ENCODE results near the gene AACS. TPM values are rescaled to one million over a fixed set of nuclear protein-coding genes. Genes with fewer than 3 reads are reported as not detected.

The AACS gene
- total RNA-seq, 1 donor from 2014 or later: 16.6 TPM

DNA sequence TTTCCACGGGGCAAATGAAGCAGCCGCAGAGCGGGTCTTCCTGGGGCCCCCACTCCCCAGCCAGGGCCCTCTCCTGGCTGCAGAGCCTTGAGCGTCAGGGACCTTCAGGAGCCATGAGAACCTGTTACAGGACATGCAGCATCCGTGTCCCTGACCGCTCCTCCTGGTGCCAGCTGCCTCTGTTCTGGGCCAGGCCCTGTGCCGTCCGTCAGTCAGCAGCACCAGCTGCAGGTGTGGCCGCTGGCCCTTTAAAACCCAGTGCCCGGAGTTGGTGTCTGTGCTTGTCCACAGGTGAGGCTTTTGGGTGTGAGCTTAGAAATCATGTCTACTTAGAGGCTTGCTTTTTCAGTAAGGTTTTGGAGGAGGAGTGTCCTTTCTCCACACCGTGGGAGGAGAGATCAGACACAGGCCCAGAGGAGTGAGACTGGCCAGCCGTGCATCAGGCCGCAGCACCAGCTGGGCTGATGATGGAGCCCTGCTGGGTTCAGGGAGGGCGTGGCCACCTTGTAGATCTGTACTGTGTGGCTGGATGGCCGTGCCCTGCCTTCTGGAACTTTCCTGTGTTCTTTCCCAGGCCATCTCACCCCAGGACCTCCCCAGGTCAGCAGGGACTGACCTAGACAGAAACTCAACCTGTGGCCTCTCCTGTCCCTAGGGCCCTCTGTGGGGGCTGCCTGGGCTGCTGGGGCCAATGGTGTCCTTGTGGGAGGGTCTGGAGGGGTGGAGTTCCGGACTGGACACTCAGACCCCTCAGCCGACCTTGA lies 27.1 kb downstream of the AACS start:
- H3K27me3 ChIP-seq: no peaks in the 10 kb centered on the region
- Mint-ChIP-seq H3K4me3 (no peak overlapping the region), H3K27me3 (ENCODE audit: insufficient read depth, low read depth) (peaks cover 5% of the 10 kb centered on the region), H3K4me1 (peaks cover 12% of the 10 kb centered on the region), H3K27ac (no peak overlapping the region), H3K9me3 (no peaks in the 10 kb centered on the region), H3K36me3 (peaks cover 2% of the 10 kb centered on the region)
- no peaks in the 10 kb centered on the region for H3K9me3 ChIP-seq (ENCODE audit: low read depth)
- H3K4me3 ChIP-seq: no peak overlapping the region
- H3K4me2 ChIP-seq: no peak overlapping the region
- no peaks in the 10 kb centered on the region for H3K36me3 ChIP-seq
- H3K9ac ChIP-seq: no peak overlapping the region
- H3K27ac ChIP-seq: no peak overlapping the region
- no peaks in the 10 kb centered on the region for H4K20me1 ChIP-seq (ENCODE audit: low read depth)
- H3K79me2 ChIP-seq (ENCODE audit: low read depth): no peaks in the 10 kb centered on the region
- no peaks in the 10 kb centered on the region for H3K4me1 ChIP-seq
- H2AFZ ChIP-seq (replicated peaks): no peak overlapping the region
- no peak for DNase-seq (ENCODE audit: low spot score)
- TF ChIP-seq EZH2phosphoT487 (IDR thresholded peaks at IDR 0.05) (no peak), EZH2 (IDR thresholded peaks at IDR 0.05) (no peak)
- TF ChIP-seq, protein P1, sequence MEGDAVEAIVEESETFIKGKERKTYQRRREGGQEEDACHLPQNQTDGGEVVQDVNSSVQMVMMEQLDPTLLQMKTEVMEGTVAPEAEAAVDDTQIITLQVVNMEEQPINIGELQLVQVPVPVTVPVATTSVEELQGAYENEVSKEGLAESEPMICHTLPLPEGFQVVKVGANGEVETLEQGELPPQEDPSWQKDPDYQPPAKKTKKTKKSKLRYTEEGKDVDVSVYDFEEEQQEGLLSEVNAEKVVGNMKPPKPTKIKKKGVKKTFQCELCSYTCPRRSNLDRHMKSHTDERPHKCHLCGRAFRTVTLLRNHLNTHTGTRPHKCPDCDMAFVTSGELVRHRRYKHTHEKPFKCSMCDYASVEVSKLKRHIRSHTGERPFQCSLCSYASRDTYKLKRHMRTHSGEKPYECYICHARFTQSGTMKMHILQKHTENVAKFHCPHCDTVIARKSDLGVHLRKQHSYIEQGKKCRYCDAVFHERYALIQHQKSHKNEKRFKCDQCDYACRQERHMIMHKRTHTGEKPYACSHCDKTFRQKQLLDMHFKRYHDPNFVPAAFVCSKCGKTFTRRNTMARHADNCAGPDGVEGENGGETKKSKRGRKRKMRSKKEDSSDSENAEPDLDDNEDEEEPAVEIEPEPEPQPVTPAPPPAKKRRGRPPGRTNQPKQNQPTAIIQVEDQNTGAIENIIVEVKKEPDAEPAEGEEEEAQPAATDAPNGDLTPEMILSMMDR (IDR thresholded peaks at IDR 0.05): no peak
- H3F3A ChIP-seq (ENCODE audit: low read depth): no peaks in the 10 kb centered on the region

DNA sequence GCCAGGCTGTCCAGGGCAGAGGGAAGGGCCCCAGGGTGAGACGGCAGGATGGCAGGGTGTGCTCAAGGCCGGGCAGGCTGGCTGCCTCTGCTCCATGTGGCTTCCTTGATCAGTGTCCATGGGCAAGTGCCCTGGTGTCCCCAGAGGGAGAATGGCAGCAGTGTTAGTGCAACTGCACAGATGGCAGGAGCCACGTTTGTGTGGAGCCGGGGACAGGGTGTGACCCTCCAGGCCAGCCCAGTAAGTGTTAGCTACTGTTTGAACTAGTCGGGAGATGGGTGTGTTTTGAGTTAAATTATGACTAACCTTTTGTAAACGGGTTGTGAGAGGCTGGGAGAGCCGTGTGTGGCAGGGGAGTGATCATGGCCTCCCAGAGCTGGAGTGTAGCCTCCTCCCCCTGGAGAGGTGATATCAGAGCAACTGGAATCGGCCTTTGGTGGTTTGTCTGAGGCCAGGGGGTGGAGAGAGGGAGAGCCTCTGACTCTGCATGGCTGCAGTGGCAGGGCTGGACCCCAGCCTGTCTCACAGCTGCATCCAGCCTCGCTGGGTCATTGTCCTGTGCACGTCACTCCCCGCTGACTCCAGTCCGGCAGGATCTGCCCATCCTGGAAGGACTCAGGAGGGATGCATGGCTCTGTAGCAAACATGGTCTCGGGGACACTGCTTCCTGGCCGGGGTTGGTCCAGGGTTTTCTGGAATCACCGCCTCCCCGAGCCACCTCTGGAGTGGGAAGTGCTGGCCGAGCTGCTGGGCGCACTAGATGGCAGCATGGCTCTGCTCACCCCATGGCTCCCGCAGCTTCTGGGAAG lies 27.8 kb downstream of the AACS start:
- Histone ChIP-seq H3K4me2 (no peak overlapping the region), H3K27me3 (no peaks in the 10 kb centered on the region), H3K36me3 (no peaks in the 10 kb centered on the region), H2AFZ (replicated peaks) (no peak overlapping the region), H3K4me3 (no peak overlapping the region), H3K9me3 (ENCODE audit: low read depth) (no peaks in the 10 kb centered on the region), H3K4me1 (no peaks in the 10 kb centered on the region), H3F3A (ENCODE audit: low read depth) (no peaks in the 10 kb centered on the region), H3K9ac (no peak overlapping the region), H4K20me1 (ENCODE audit: low read depth) (no peaks in the 10 kb centered on the region), H3K79me2 (ENCODE audit: low read depth) (no peaks in the 10 kb centered on the region), H3K27ac (no peak overlapping the region)
- no peak for TF ChIP-seq EZH2phosphoT487 (IDR thresholded peaks at IDR 0.05)
- TF ChIP-seq, protein P1 (IDR thresholded peaks at IDR 0.05): peak; percentile 26
- Mint-ChIP-seq H3K9me3 (no peaks in the 10 kb centered on the region), H3K27me3 (ENCODE audit: insufficient read depth, low read depth) (peaks cover 5% of the 10 kb centered on the region), H3K36me3 (no peaks in the 10 kb centered on the region), H3K4me1 (peaks cover 12% of the 10 kb centered on the region), H3K27ac (peak overlapping the region; percentile 6), H3K4me3 (no peak overlapping the region)
- peak; percentile 38 for DNase-seq (ENCODE audit: low spot score)

DNA sequence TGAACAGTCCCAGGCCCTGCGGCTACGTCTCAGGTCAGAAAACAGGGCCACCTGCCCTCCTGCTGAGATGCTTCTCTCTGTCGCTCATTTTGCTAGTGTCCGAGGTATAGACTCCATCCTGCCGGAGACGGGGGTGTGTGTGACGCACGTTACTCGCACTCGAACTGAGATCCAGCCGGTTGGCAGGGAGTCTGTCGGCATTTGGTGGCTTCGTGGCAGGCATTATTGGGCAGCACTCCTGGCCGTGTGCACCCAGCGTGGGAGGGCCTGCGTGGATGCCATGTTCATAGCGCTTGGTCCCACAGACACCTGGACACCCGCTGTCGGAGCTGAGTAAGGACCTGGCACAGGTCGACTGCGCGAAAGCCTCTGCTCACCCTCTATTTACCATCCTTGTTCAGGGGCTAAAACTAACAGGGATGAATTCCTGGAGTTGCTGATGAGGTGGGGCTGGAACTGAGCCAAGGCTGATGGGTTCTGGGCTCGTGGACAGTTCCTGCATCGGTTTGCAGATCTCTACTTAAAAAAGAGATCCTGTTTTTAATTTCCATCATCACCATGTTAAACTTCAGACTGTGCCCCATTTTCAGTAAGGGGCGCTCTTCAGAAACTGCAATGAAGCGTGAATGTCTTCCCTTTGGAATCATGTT lies 28.6 kb downstream of the AACS start:
- no peak overlapping the region for H3K9ac ChIP-seq
- no peaks in the 10 kb centered on the region for H3K36me3 ChIP-seq
- peaks cover 5% of the 10 kb centered on the region for H3K27me3 Mint-ChIP-seq (ENCODE audit: insufficient read depth, low read depth)
- H3K4me1 ChIP-seq: no peaks in the 10 kb centered on the region
- no peak overlapping the region for H3K4me3 ChIP-seq
- H3K4me2 ChIP-seq: no peak overlapping the region
- H3K79me2 ChIP-seq (ENCODE audit: low read depth): no peaks in the 10 kb centered on the region
- H3F3A ChIP-seq (ENCODE audit: low read depth): no peaks in the 10 kb centered on the region
- no peaks in the 10 kb centered on the region for H3K9me3 ChIP-seq (ENCODE audit: low read depth)
- H3K27me3 ChIP-seq: no peaks in the 10 kb centered on the region
- no peaks in the 10 kb centered on the region for H3K36me3 Mint-ChIP-seq
- no peak overlapping the region for H2AFZ ChIP-seq (replicated peaks)
- no peak overlapping the region for H3K27ac Mint-ChIP-seq
- no peaks in the 10 kb centered on the region for H4K20me1 ChIP-seq (ENCODE audit: low read depth)
- H3K4me3 Mint-ChIP-seq: no peak overlapping the region
- no peaks in the 10 kb centered on the region for H3K9me3 Mint-ChIP-seq
- DNase-seq (ENCODE audit: low spot score): no peak
- TF ChIP-seq EZH2 (IDR thresholded peaks at IDR 0.05) (no peak), EZH2phosphoT487 (IDR thresholded peaks at IDR 0.05) (no peak)
- TF ChIP-seq, protein P1 (IDR thresholded peaks at IDR 0.05): no peak
- no peak overlapping the region for H3K27ac ChIP-seq
- peaks cover 12% of the 10 kb centered on the region for H3K4me1 Mint-ChIP-seq

All from neural progenitor cell (in vitro differentiated cells).